Caco-2 (cell line): ENCODE data around the gene GRIA1. TPM values are rescaled to one million over a fixed set of nuclear protein-coding genes. Genes with fewer than 3 reads are reported as not detected.
"Not testable (repeated sequence)": the region's sequence is repeated elsewhere in the genome, so short reads cannot be mapped to it uniquely, and the experiment has no call there.

Source experiments
- BruUV-seq: library from RNA; stranded (reverse); fragments of 400-500 nt; replicated peaks from 2 replicates; lab custom pipeline; 2021; lab: Mats Ljungman, UMichigan
- CTCF ChIA-PET: fragments of 300-600 bp; sonication (Branson Sonifier 250); formaldehyde crosslinking; loops from one replicate; lab custom pipeline; 2022; ENCODE audit warnings: antibody characterized with exemption; lab: Charles Lee
- POLR2A ChIA-PET: fragments of 300-600 bp; sonication (Branson Sonifier 250); formaldehyde crosslinking; loops from one replicate; lab custom pipeline; 2022; ENCODE audit warnings: antibody characterized with exemption; lab: Charles Lee
- DNase-seq, 2 experiments: peaks; one replicate each; pipeline versions ENCODE4 v3.0.0 to v3.0.0-alpha.2; 2020 to 2022
- H3K27me3 ChIP-seq: replicated peaks from 2 replicates; pipeline ENCODE4 v1.6.0; 2011; ENCODE audit warnings: low read length; ENCODE audit not compliant: control insufficient read depth, insufficient read depth
- H3K36me3 ChIP-seq: 2 replicates; pipeline ENCODE4 v1.5.1; 2011; ENCODE audit warnings: low read length; ENCODE audit not compliant: control insufficient read depth, insufficient read depth
- H3K4me1 ChIP-seq: fragments of 250-450 bp; sonication (Bioruptor Pico); 2 replicates; pipeline ENCODE4 v1.5.1; 2020; ENCODE audit warnings: mild to moderate bottlenecking
- H3K4me3 ChIP-seq: 2 replicates; pipeline ENCODE4 v1.5.1; 2011; ENCODE audit warnings: low read depth, mild to moderate bottlenecking, control low read depth, low read length
- H3K9me3 ChIP-seq: fragments of 250-450 bp; sonication (Bioruptor Pico); 2 replicates; pipeline ENCODE4 v1.5.1; 2020; ENCODE audit warnings: mild to moderate bottlenecking, moderate library complexity
- H3K27ac Mint-ChIP-seq: one replicate; pipeline ENCODE4 v1.8.0; 2022; ENCODE audit warnings: mixed read lengths; ENCODE audit not compliant: unreplicated experiment
- H3K27me3 Mint-ChIP-seq: one replicate; pipeline ENCODE4 v1.8.0; 2022; ENCODE audit warnings: mixed read lengths; ENCODE audit not compliant: insufficient read depth, unreplicated experiment
- H3K36me3 Mint-ChIP-seq: one replicate; pipeline ENCODE4 v1.8.0; 2022; ENCODE audit warnings: mild to moderate bottlenecking, mixed read lengths; ENCODE audit not compliant: insufficient read depth, unreplicated experiment
- H3K4me1 Mint-ChIP-seq: one replicate; pipeline ENCODE4 v1.8.0; 2022; ENCODE audit warnings: low read depth, mixed read lengths; ENCODE audit not compliant: unreplicated experiment
- H3K4me3 Mint-ChIP-seq: one replicate; pipeline ENCODE4 v1.8.0; 2022; ENCODE audit warnings: mild to moderate bottlenecking, moderate library complexity, mixed read lengths; ENCODE audit not compliant: unreplicated experiment
- H3K9me3 Mint-ChIP-seq: one replicate; pipeline ENCODE4 v1.8.0; 2022; ENCODE audit warnings: mixed read lengths; ENCODE audit not compliant: unreplicated experiment
- CTCF ChIP-seq, 2 experiments: fragments of 200-600 bp in 1 of 2; IDR thresholded peaks; 1 replicate in 1 of 2; 2 replicates in 1 of 2; pipeline versions ENCODE4 v1.5.1 to v1.8.0; 2011 to 2022; ENCODE audit warnings: antibody characterized with exemption in 1 of 2, control low read depth in 1 of 2, inconsistent platforms in 1 of 2, low read depth in 1 of 2, low read length in 1 of 2, mild to moderate bottlenecking in 1 of 2, moderate library complexity in 1 of 2; ENCODE audit not compliant: insufficient read depth in 1 of 2, severe bottlenecking in 1 of 2, unreplicated experiment in 1 of 2
- intact Hi-C: fragments of 100-400 bp; cut with micrococcal nuclease; formaldehyde crosslinking; loops from one replicate; pipeline ENCODE4 v1.10.0; 2022; ENCODE audit not compliant: unreplicated experiment
- total RNA-seq: library from RNA; stranded (reverse); gene quantifications from 2 replicates; pipeline ENCODE4 v1.2.3, GENCODE V29; 2022

Gene GRIA1
- total RNA-seq, 1 experiment from 2014 or later, result not detected

- TF ChIP-seq CTCF (IDR thresholded peaks at IDR 0.05; ENCODE audit: insufficient read depth in 1 of 2, low read depth in 1 of 2, low read length in 1 of 2, severe bottlenecking in 1 of 2, unreplicated experiment in 1 of 2), result no peak
- BruUV-seq, result no TSS peak
- Histone ChIP-seq H3K4me3 (no peak overlapping the region), H3K4me1 (no peaks in the 10 kb centered on the region), H3K9me3 (no peaks in the 10 kb centered on the region), H3K36me3 (no peaks in the 10 kb centered on the region), H3K27me3 (no peaks in the 10 kb centered on the region)
- H3K9me3 Mint-ChIP-seq, result no peaks in the 10 kb centered on the region
- ChIA-PET POLR2A (no interaction called here), CTCF (no interaction called here)
- intact Hi-C loops, result no loop called here
- H3K27me3 Mint-ChIP-seq, result no peaks in the 10 kb centered on the region
- no peak overlapping the region for H3K27ac Mint-ChIP-seq
- no peaks in the 10 kb centered on the region for H3K36me3 Mint-ChIP-seq
- H3K4me1 Mint-ChIP-seq, result no peaks in the 10 kb centered on the region
- no peak overlapping the region for H3K4me3 Mint-ChIP-seq
- no peak for DNase-seq
Observed at GRCh38 chr5:153860195-153860886, 369.9 kb downstream of the GRIA1 start.

GRCh38 chr5:153862906-153863305, 372.4 kb downstream of the GRIA1 start:
- BruUV-seq, intact Hi-C loops, H3K27me3 Mint-ChIP-seq, DNase-seq, H3K36me3 ChIP-seq, H3K4me1 Mint-ChIP-seq, H3K27me3 ChIP-seq, H3K36me3 Mint-ChIP-seq, H3K9me3 ChIP-seq, H3K27ac Mint-ChIP-seq, H3K4me3 ChIP-seq, H3K4me3 Mint-ChIP-seq, CTCF ChIA-PET, POLR2A ChIA-PET, H3K4me1 ChIP-seq, H3K9me3 Mint-ChIP-seq: not testable (repeated sequence)
